NCI-H748 treated with DMSO at 0.1 percent for 48 hours (cell line): ENCODE measurements around the gene NELL1.
"Not testable (repeated sequence)": the region's sequence is repeated elsewhere in the genome, so short reads cannot be mapped to it uniquely, and the experiment has no call there.

Experiments used
- DNase-seq: peaks from one replicate; lab custom pipeline; 2025; lab: John Stamatoyannopoulos, UW

Gene NELL1

GRCh38 chr11:21110415-21110814, 441.0 kb downstream of the NELL1 start:
- no peak for DNase-seq

- DNase-seq, result no peak
Observed at GRCh38 chr11:21113876-21114275, 444.5 kb downstream of the NELL1 start.

DNA sequence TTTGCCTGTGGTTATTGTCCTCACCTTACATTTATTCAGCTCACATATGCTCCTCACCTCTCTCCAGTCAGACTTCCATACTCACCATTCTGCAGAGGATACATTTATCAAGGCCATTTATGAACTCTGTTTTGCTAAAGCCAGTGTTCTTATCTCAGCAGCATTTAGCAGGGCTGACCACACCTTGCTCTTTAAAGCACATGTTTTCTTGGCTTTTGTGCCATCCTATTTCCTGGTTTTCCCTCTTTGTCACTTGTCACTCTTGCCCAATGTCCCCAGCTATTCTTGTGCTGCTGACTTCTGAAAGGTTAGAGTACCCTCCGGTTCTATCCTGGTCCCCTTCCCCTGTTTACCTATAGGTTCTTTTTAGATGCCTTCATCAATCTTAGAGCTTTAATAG, 446.6 kb downstream of the NELL1 start:
- no peak for DNase-seq

- DNase-seq, result no peak
Observed at GRCh38 chr11:21119411-21119810, 450.0 kb downstream of the NELL1 start.

- peak; percentile 55 for DNase-seq
Observed at GRCh38 chr11:21121991-21122390, 452.6 kb downstream of the NELL1 start.

- DNase-seq, result no peak
Observed at GRCh38 chr11:21122523-21122922, 453.1 kb downstream of the NELL1 start.

DNA sequence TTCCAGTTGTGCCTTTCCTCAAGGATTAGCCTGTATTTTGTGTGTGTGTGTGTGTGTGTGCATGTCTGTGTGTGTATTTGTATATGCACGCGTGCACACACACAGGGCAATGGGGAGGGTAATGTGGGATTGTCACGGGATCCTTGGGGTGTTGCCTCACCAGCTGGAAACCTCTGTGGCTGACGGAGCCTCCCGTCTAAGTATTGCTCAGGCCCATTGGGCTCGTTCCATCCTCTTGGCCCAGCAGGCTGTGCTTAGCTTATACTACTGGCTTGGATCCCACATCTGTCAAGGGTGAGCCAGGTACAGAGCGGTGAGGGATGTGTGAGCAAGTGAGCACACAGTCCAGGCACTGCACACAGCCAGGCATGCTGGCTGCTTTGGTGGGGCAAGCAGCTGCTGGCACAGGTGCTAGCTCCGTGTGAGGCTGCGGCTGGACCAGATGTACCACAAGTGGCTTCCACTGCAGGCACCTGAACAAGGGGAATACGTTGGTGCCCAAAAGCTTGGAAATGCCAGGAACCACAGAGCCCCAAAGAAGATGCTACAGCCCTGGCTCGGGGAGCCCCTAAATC, 462.8 kb downstream of the NELL1 start:
- DNase-seq, result no peak

DNA sequence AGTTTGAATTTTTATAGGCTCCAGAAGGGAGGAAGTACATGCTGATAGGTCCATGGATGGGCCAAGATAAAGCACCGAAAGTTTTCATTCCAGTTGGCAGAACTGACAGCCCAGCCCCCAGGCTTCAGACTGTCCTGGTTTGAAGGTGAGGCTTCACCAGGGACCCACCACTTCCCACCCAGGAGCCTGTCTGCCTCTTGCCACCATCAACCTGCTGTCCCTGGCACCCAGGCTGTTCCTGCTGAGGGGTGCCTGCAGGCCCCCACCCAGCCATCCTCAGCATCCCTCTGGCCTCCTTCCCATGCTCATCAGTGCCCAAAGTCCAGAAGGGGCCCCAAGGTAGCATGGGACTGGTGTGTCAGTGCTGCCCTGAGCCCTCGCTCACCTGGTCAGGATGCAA, 463.9 kb downstream of the NELL1 start:
- no peak for DNase-seq

DNA sequence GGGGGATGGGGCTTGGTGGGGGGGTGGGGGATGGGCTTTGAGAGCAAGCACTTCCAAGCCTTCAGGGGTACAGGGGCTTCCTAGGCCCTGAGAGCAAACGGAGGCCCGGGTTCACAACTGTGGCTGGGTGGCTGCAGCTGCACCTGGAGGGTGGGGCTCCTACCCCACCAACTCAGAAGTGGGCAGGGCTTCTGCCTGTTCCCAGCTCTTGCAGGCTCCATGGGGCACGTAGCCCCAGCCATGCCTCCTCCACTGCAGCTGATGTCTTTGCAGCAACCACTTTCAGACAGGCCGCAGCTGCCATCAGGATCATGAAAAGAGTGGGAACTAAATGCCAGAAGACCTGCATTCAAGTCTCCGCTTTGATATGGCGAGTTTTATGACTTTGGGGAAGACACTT, 464.3 kb downstream of the NELL1 start:
- DNase-seq, result no peak

DNA sequence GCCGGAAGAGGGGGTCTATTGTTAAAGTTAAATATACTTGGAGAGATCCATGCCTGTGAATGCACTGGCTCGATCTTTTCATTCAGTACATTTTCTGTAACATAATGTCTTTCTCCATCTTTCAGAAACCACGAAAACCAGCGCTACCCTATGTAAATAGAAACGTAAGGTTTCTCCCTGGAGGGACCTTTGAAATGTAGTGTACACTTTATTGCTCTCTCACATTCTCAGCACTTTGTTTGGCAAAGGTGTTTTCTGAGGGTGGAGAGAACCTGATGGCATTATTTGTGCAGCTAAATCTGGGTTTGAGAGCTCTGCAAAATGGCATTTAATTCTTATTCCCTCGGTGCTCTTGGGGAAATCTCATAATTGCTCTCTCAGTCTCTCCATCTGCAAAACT, 468.4 kb downstream of the NELL1 start:
- no peak for DNase-seq

DNA sequence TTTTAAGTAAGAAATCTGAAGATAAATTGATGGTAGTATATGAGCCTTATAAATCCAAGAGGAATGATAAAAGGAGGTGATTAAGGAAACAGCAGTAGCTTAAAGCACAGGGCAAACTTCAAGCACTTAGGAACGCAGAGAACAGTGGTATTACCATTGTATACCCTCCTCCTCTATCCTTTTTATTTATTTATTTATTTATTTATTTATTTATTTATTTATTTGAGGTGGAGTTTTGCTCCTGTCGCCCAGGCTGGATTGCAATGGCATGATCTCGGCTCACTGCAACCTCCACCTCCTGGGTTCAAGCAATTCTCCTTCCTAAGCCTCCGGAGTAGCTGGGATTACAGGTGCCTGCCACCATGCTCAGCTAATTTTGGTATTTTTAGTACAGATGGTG, 472.2 kb downstream of the NELL1 start:
- not testable (repeated sequence) for DNase-seq

- DNase-seq, result no peak
Observed at GRCh38 chr11:21142007-21142406, 472.6 kb downstream of the NELL1 start.

- no peak for DNase-seq
Observed at GRCh38 chr11:21144531-21144930, 475.1 kb downstream of the NELL1 start.

- no peak for DNase-seq
Observed at GRCh38 chr11:21148376-21148775, 479.0 kb downstream of the NELL1 start.

- DNase-seq, result no peak
Observed at GRCh38 chr11:21160140-21160539, 490.8 kb downstream of the NELL1 start.

- DNase-seq, result no peak
Observed at GRCh38 chr11:21169639-21170038, 500.3 kb downstream of the NELL1 start.

DNA sequence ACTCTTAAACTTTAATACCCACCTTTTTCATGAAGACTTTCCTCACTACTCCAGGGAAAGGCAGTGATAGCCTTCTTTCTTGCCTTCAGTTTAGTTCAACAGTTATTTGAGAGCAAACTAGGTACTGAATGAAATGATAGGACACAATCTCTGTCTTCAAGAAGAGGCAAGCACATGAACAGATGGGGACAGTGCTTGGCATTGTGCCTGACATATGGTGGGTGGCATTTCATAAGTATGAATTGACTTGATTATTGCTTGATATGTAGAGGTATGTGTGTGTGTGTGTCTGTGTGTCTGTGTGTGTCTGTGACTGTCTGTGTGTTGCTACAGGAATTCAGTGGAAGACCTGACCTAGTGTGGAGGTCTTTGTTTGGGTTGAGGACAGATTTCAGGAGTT, 504.1 kb downstream of the NELL1 start:
- DNase-seq, result no peak

DNA sequence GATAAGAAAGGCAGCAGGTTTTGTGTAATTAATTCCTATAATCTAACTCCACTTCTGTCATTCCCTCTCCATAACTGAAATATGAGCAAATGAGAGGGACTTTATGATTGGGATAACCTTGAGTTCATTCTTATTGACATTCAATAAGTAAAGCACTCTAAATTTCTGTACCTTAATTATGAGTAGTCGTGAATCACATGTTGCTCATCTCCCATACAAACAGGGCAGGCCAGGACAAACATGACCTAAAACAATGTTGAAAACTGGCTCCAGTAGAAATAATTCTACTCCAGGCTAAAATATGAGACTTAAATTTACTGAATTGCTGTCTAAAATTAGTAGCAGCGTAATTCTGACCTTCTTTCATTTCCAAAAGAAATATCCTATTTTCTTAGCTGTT, 505.4 kb downstream of the NELL1 start:
- DNase-seq, result no peak

- no peak for DNase-seq
Observed at GRCh38 chr11:21177379-21177778, 508.0 kb downstream of the NELL1 start.

DNA sequence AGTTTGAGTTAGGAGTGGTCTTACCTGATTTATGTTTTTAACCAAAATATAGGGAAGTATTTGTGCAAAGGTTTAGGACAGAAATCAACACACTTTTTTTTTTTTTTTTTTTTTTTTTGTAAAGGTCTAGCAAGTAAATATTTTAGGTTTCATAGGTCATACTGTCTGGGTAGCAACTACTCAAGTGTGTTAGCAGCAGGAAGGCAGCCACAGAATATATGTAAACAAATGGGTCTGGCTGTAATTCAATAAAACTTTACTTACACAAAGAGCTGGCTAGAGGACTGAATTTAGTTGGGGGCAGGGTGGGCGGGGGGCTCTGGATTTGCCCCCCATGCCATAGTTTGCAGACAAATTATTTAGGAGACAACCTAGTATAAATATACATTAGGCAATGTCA, 510.4 kb downstream of the NELL1 start:
- peak; percentile 56 for DNase-seq

DNA sequence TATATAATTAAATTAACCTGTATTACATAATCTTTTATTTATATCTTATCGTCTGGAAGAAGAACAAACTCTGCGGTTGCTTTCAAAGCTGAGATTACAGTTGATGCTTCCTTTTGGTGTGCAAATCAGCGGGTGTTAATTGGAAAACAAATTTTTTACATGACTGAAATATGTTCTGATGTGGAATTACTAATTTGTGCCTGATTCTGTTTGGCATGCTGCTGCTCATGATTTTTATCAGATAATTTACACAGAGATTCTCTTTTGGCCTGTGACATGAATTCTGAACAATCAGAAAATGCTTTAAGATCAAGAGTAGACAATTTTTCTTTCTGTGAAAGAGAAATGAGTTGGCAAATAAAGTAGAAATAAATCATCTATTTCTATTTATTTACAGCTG, 510.8 kb downstream of the NELL1 start:
- no peak for DNase-seq

DNA sequence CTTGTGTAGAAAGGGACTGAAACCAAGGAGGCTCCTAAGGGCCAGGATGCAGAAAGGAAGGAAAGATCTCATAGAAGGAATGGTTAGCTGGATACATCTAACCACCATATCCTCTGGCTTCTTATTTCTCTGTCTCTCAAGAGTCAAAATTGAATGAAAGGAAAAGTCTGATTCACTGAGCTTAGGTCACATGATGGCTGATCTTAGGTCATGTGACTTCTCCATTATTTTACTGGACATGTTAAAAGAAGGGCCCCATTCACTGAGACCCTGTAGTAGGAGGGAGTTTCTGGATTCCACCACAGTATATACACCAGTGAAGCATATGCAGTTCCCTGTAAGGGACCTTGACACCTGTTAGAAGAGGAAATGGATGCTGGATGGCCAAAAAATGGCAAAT, 516.6 kb downstream of the NELL1 start:
- DNase-seq, result no peak

DNA sequence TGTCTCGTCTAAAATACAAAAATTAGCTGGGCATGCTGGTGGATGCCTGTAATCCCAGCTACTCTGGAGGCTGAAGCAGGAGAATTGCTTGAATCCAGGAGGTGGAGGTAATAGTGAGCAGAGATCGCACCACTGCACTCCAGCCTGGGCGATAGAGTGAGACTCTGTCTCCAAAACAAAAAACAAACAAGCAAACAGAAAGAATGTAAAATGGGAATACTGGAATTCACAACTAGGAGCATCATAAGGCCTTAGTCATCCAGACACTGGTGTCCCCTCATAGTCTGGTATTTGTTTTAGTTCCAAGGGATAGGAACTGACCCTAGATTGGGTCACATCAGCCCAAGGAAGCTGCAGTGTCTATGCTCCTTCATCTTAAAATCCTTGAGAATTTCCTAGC, 520.8 kb downstream of the NELL1 start:
- no peak for DNase-seq

GRCh38 chr11:21195995-21196394, 526.6 kb downstream of the NELL1 start:
- DNase-seq, result no peak

GRCh38 chr11:21198498-21198897, 529.1 kb downstream of the NELL1 start:
- DNase-seq, result no peak
